ENCODE results near the gene NPAS1.
A peak's percentile ranks its signal among the peaks of the same experiment; 100 is the strongest.

The NPAS1 gene

DNA sequence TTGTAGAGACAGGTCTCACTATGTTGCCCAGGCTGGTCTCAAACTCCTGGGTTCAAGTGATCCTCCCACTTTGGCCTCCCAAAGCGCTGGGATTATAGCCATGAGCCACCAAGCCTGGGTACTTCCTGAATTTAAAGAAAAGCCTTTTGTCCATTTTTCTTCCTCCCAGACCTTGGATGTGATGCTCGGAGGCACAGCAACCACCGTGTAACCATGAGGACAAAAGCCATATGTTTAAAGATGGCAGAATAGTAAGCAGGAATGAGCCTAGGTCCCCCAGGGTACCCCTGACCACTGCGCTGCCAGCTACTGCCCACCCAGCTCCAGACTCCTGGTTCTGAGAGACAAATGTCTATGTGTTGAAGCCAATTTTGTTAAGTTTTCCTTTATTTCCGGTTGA is 62.9 kb downstream of the NPAS1 start:
- no peak for DNase-seq

DNA sequence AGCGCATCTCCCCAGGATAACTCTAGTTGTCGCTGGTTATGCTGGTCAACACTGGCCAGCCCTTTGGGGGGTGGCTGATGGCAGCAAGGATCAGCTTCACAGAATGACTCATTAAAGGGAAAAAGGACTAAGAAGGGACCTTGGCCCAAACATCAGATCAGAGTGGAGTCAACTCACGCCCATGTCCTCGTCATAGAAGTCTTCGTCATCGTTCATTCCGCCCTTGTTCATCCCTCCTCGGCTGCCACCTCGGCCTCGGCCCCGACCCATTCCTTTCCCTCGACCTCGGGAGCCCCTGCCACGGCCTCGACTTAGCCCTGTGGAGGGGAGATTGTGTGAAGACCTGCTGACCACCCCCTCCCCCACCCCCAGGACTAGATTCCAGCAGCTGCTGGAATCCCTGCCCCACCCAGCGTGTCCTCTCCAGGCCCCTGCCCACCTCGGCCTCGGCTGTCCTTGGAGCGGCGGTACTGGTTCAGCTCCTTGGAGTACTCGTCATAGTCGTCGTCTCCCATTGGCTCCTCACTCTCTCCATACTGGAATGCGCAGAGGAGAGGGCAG is 65.3 kb downstream of the NPAS1 start:
- DNase-seq, result no peak

DNA sequence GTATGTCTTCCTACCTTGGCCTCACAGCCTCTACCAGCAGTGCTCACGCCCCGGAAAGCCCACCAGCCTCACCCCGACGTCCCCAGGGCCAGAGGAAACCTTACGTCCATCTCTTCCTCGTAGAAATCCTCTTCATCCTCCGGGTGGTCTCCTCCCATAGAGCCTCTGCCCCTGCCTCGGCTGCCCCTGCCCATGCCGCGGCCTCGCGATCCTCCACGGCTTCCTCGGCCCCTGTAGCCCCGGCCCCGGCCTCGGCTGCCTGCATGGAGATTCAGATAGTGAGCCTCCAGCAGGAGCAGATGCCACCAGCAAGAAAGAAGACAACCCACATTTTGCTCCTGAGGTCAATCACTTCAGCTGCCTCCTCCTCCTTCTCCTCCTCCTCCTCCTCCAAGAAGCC is 66.6 kb downstream of the NPAS1 start:
- no peak for DNase-seq

DNA sequence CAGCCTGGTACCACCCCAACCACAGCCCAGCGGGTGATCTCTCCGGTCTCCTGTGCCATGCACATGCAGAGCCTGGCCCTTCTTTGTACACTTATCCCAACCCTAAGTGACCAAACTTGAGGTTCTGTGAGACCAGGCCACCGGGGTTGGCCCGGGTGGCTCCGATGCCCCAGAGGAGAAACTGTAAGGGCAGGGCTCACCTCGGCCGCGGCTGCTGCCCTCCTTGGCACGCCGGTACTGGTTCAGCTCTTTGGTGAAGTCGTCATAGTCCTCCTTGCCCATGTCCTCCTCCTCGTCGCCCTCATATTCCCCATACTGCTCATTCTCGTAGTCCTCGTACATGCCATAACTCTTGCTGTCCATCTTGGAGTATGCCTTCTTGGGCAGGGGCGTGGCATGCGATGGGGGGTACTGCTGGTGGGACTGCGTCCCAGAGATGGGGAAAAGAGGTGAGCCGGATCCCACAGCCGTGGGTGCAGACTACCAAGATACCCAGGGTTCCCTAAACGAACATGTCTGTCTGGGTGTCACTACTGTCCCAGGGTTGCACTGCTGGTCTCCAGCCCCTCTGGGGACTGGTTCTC is 70.2 kb downstream of the NPAS1 start:
- DNase-seq, result no peak

DNA sequence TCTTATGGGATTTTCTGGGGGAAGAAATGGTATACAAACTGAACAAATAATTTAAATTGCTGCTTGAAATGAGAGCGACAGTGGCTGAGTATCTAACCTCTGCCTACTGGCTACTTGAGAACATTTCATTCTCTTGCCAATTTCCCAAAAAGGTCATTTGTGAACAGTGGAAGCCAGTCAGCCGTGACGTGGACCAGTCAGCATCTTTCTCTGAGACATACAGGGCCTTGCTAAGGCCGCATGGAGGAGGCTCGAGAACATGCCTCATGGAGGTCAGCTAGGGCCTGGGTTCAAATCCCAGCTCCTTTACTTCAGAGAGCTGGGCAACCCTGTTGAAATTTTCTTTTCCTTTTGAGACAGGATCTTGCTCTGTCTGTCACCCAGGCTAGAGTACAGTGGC is 73.6 kb downstream of the NPAS1 start:
- no peak for DNase-seq

DNA sequence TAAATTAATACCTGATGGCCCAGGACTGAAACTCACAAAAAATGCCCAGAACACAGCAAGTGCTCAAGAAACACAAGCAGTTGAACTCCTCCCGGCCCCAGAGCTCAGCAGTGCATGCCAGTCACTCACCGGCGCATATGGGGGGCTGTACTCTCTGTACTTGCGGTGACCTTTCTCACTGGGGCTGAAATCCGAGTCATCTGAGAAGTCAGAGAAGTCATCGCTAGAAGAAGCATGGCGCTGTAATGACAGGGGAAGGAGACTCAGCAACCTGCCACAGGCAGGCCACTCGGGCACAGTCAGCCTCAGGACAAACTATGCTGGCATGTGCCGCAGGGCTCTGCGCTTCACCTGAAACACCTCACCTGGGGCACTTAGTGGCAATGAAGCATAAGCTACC is 74.2 kb downstream of the NPAS1 start:
- no peak for DNase-seq

DNA sequence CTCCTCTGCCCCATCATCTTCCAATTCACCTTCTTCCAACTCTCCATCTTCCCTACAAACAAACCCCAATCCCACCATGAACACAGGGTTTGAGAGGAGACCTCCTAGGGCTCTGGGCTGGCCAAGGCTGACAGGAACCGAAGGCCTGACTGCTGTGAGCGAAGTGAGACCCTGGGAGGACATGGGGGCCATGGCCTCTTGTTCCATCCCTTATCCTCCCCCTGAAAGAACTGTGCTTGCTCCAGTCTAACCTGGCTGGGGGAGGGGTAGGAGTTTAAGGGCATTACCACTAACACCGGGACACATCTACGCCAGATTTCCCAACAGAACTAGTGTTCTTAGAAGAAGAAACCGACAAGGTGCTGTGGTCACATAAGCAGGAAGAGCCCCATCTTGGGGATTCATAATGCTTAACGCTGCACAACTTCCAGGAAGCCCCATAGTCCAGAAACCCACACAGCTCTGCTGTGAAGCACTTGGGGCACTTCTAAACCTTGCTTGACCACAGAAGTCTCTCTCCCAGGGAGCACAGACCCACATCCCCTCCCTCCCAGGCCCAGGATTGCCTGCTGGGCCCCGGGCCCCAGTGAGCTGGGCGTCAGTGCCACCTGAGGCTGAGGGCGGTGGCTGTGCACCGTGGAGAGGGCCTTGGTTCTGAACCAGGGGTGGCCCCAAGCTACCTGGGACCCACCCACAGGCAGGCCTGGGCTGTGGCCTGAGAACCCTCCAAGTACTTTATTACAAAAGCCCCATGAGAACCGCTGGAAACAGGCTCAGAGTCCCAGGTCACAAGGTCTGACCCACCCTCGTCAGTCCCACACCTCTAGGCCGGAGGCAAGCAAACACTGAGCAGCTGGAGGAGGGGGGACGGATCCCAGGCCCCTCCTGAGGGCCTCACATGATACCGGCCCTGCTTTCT is 75.2 kb downstream of the NPAS1 start:
- peak; percentile 47 for DNase-seq
